GM12873 (cell line): Measurements from ENCODE around the gene SMAD1.

ENCODE experiments used
- TF ChIP-seq, protein P1 (sequence below): IDR thresholded peaks from 2 replicates; pipeline ENCODE4 v1.5.1; 2012; ENCODE audit warnings: low read depth, mild to moderate bottlenecking, moderate library complexity, low read length, control low read depth; ENCODE audit not compliant: insufficient read depth; ENCODE audit errors: missing control alignments

The SMAD1 gene

DNA sequence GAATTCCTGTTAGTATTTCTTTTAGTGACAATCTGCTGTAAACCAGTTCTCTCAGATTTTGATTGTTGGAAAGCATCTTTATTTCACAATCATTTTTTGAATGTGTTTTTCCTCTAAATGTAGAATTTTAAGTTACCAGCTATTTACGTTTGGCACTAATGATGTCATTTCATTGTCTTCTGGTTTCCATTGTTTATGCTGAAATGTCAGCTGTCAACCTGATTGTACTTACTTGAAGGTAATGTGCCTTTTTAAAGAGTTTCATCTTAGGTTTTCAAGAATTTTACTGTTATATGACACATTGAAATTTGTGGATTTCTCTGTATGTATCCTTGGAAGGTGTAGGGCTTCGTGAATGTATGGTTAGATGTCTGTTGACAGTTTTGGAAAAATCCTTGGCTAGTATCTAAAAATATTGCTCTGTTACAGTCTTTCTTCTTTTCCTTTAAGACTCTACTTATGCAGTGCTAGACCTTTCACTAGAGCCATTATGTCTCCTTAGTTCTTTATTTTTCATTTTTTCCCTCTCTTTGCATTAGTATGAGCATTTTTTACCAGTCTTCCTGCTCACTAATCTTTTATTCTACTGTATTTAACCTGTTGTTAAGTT lies 30.4 kb downstream of the SMAD1 start:
- TF ChIP-seq, protein P1, sequence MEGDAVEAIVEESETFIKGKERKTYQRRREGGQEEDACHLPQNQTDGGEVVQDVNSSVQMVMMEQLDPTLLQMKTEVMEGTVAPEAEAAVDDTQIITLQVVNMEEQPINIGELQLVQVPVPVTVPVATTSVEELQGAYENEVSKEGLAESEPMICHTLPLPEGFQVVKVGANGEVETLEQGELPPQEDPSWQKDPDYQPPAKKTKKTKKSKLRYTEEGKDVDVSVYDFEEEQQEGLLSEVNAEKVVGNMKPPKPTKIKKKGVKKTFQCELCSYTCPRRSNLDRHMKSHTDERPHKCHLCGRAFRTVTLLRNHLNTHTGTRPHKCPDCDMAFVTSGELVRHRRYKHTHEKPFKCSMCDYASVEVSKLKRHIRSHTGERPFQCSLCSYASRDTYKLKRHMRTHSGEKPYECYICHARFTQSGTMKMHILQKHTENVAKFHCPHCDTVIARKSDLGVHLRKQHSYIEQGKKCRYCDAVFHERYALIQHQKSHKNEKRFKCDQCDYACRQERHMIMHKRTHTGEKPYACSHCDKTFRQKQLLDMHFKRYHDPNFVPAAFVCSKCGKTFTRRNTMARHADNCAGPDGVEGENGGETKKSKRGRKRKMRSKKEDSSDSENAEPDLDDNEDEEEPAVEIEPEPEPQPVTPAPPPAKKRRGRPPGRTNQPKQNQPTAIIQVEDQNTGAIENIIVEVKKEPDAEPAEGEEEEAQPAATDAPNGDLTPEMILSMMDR: no peak

DNA sequence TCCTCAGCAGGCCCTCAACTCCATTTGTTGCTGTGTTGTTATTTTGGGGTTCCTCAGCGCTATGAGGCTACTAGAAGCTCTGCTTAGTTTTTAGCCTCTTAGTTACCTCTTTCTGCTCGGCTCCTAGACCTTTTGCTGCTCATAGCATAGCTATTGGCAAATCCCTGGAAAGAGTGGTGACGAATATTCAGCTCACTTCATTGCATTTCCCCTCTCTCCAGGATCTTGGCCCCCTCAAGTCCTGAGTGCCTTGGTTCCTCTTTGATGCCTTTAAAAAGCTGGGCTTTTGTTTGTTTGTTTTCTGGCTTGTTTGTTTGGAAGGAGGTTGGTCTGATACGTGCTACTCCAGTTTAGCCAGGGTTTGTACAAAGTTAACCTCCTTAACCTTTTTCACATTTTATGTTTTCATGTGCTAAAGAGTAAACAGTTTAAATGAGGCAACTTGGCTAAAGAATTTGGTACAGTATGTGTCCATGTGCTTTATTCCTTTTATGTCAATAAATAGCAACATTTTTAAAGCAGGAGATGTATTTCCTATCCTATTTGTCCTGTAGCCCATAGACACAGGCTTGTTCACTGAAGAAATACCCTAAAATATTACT lies 31.5 kb downstream of the SMAD1 start:
- TF ChIP-seq, protein P1: no peak

DNA sequence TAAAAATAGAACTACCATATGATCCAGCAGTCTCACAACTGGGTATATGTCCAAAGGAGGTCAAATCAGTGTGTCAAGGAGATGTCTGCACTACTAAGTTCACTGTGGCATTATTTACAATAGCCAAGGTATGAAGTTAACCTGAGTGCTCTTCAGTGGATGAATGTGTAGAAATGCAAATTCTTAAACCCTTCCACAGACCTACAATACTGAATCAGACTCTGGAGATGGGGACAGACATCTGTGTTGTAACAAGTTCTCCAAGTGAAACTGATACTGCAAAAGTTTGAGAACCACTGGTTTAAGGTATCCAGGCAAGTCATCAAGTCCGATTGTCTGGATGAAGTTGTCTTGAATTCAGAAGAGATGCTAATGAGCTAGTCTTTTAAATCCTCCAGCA lies 38.5 kb downstream of the SMAD1 start:
- TF ChIP-seq, protein P1: no peak

DNA sequence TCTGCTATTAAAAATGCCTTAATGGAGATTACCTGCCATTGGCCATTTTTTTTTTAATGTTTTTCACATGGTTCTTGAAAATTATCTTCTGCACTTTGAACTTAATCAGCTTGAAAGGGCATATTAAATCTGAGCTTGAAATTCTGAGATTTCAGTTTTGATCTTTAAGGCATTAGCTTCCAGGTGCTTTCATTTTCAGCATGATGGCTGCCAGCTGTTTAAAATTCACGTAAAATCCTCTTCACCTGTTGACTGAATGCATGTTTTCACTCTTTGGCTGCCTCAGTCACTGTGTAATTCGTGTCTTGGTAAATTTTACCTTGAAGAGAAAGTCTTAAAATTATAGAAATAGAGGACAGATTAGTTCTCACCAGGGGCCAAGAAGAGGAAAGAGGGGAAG lies 39.6 kb downstream of the SMAD1 start:
- TF ChIP-seq, protein P1: no peak

DNA sequence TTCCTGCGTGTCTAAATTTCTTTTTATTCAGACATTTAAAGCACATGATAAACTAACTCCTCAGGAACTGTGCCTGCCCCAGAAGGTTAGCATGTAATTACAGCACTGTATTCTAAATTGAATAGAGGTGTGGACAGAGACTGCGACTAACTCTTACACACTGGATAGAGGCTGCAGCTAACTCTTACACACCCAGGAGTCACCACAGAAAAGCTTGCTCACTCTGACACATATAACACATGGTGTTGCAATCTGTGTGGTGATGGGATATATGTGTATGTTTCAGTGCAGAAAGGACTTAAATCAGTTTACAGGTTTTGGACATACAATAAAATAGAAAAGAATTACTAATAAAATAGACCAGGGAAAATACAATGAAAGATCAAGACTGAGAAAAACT lies 41.5 kb downstream of the SMAD1 start:
- TF ChIP-seq, protein P1: no peak

DNA sequence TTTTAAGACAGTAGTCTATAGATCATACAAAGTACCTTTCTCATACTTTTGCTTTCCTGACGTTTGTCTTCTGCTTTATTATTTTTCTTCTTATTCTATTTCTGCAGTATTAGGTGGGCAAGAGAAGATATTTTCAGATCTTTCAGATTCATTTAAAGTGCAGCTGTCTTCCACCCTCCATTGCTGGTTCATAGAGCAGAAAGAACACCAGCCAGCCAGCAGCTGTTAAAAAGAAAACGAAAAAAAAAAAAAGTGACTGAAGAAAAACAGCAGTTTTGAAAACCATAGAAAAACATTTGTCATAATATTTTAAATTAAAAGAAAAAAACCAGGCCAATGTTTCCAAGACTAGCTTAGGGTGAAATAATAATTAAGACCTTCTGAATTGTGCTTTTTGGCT lies 42.9 kb downstream of the SMAD1 start:
- TF ChIP-seq, protein P1: no peak

DNA sequence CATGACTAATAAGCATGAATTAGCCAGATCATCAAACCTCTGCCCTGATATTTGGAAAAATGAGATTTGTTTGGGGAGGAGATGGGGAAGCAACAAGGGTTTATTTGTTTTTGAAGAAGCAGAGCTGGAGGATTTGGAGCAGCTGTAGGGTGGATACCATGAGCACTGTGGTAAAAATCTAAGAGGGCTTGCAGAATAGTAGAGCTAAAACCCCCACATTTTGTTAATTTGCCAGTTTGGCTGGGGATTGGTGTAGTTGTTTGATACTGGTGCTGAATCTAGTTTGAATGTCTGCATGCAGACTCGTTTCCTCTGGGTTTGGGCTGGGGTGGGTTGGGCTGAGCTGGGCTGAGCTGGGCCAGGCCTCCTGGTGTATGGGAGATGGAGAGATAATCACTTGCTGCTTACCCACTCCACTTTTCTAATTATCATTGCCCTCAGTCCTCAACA lies 43.7 kb downstream of the SMAD1 start:
- TF ChIP-seq, protein P1: no peak

DNA sequence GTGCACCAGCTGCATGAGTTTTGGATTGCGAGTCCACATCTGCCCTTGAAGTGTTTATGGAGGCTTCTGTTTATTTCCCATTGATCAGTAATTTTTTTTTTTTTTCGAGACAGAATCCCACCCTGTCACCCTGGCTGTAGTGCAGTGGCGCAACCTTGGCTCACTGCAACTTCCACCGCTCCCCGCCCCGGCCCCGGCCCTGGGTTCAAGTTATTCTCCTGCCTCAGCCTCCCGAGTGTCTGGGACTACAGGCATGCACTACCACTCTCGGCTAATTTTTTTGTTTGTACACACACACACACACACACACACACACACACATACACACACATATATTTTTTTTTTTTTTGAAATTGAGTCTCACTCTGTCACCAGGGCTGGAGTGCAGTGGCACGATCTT lies 46.1 kb downstream of the SMAD1 start:
- TF ChIP-seq, protein P1: no peak
